ENCODE measurements around the gene RTL9.

RTL9 gene

GRCh38 chrX:110396735-110397134 is 38.1 kb downstream of the RTL9 start:
- H3K4me3 ChIP-seq (ENCODE audit: low read depth in 1 of 2, low read length in 2 of 2) = no peak overlapping the region
- H3K79me2 ChIP-seq (ENCODE audit: insufficient read depth, low read length) = no peaks in the 10 kb centered on the region
- no peak overlapping the region for H2AFZ ChIP-seq (ENCODE audit: low read depth, low read length)
- no peaks in the 10 kb centered on the region for H3K9me3 ChIP-seq (ENCODE audit: insufficient read depth, low read length, severe bottlenecking)
- H3K4me1 ChIP-seq (ENCODE audit: insufficient read depth, low read length) = no peaks in the 10 kb centered on the region
- ATAC-seq (ENCODE audit: insufficient read depth, low read depth) = no peak
- H4K20me1 ChIP-seq (ENCODE audit: insufficient read depth, low read length) = no peaks in the 10 kb centered on the region
- H3K27me3 ChIP-seq (ENCODE audit: insufficient read depth, low read length, poor library complexity) = no peaks in the 10 kb centered on the region
- no peak for DNase-seq
- H3K9ac ChIP-seq (ENCODE audit: low read depth, low read length) = no peak overlapping the region
- H3K27ac ChIP-seq (ENCODE audit: low read length) = no peak overlapping the region
- TF ChIP-seq EZH2 (IDR thresholded peaks at IDR 0.05; ENCODE audit: borderline replicate concordance, low read depth, low read length, severe bottlenecking) (no peak), CTCF (IDR thresholded peaks at IDR 0.05; ENCODE audit: borderline replicate concordance, extremely low read depth, low read length, poor library complexity, severe bottlenecking) (no peak)
- no peaks in the 10 kb centered on the region for H3K36me3 ChIP-seq (ENCODE audit: insufficient read depth, low read length)
- H3K4me2 ChIP-seq (ENCODE audit: insufficient read depth, low read length) = no peak overlapping the region

GRCh38 chrX:110397339-110397738 is 38.7 kb downstream of the RTL9 start:
- ATAC-seq (ENCODE audit: insufficient read depth, low read depth) = no peak
- no peak overlapping the region for H3K27ac ChIP-seq (ENCODE audit: low read length)

GRCh38 chrX:110397904-110398303 is 39.3 kb downstream of the RTL9 start:
- no peak for TF ChIP-seq EZH2 (IDR thresholded peaks at IDR 0.05; ENCODE audit: borderline replicate concordance, low read depth, low read length, severe bottlenecking)
- TF ChIP-seq CTCF (IDR thresholded peaks at IDR 0.05; ENCODE audit: borderline replicate concordance, extremely low read depth, low read length, poor library complexity, severe bottlenecking) = no peak
- H4K20me1 ChIP-seq (ENCODE audit: insufficient read depth, low read length) = no peaks in the 10 kb centered on the region
- H3K4me3 ChIP-seq (ENCODE audit: low read depth in 1 of 2, low read length in 2 of 2) = no peak overlapping the region
- no peak overlapping the region for H3K27ac ChIP-seq (ENCODE audit: low read length)
- H2AFZ ChIP-seq (ENCODE audit: low read depth, low read length) = no peak overlapping the region
- H3K79me2 ChIP-seq (ENCODE audit: insufficient read depth, low read length) = no peaks in the 10 kb centered on the region
- H3K9ac ChIP-seq (ENCODE audit: low read depth, low read length) = no peak overlapping the region
- H3K27me3 ChIP-seq (ENCODE audit: insufficient read depth, low read length, poor library complexity) = no peaks in the 10 kb centered on the region
- ATAC-seq (ENCODE audit: insufficient read depth, low read depth) = no peak
- no peak overlapping the region for H3K4me2 ChIP-seq (ENCODE audit: insufficient read depth, low read length)
- H3K9me3 ChIP-seq (ENCODE audit: insufficient read depth, low read length, severe bottlenecking) = no peaks in the 10 kb centered on the region
- H3K36me3 ChIP-seq (ENCODE audit: insufficient read depth, low read length) = no peaks in the 10 kb centered on the region
- no peaks in the 10 kb centered on the region for H3K4me1 ChIP-seq (ENCODE audit: insufficient read depth, low read length)
- DNase-seq = no peak

More at GRCh38 chrX:110397339-110397738, 38.7 kb downstream of the RTL9 start:
- no peak overlapping the region for H3K4me3 ChIP-seq (ENCODE audit: low read depth in 1 of 2, low read length in 2 of 2)
- no peak overlapping the region for H2AFZ ChIP-seq (ENCODE audit: low read depth, low read length)
- H3K79me2 ChIP-seq (ENCODE audit: insufficient read depth, low read length) = no peaks in the 10 kb centered on the region
- no peaks in the 10 kb centered on the region for H3K4me1 ChIP-seq (ENCODE audit: insufficient read depth, low read length)
- no peak overlapping the region for H3K4me2 ChIP-seq (ENCODE audit: insufficient read depth, low read length)
- no peak for DNase-seq
- no peak for TF ChIP-seq EZH2 (IDR thresholded peaks at IDR 0.05; ENCODE audit: borderline replicate concordance, low read depth, low read length, severe bottlenecking)
- TF ChIP-seq CTCF (IDR thresholded peaks at IDR 0.05; ENCODE audit: borderline replicate concordance, extremely low read depth, low read length, poor library complexity, severe bottlenecking) = no peak
- no peaks in the 10 kb centered on the region for H3K27me3 ChIP-seq (ENCODE audit: insufficient read depth, low read length, poor library complexity)
- no peak overlapping the region for H3K9ac ChIP-seq (ENCODE audit: low read depth, low read length)
- H4K20me1 ChIP-seq (ENCODE audit: insufficient read depth, low read length) = no peaks in the 10 kb centered on the region
- H3K9me3 ChIP-seq (ENCODE audit: insufficient read depth, low read length, severe bottlenecking) = no peaks in the 10 kb centered on the region
- no peaks in the 10 kb centered on the region for H3K36me3 ChIP-seq (ENCODE audit: insufficient read depth, low read length)

- no peaks in the 10 kb centered on the region for H3K27me3 ChIP-seq (ENCODE audit: insufficient read depth, low read length, poor library complexity)
- no peaks in the 10 kb centered on the region for H3K9me3 ChIP-seq (ENCODE audit: insufficient read depth, low read length, severe bottlenecking)
- H3K4me2 ChIP-seq (ENCODE audit: insufficient read depth, low read length) = no peak overlapping the region
- H3K4me3 ChIP-seq (ENCODE audit: low read depth in 1 of 2, low read length in 2 of 2) = no peak overlapping the region
- DNase-seq (no peak), ATAC-seq (ENCODE audit: insufficient read depth, low read depth) (no peak)
- no peak overlapping the region for H3K27ac ChIP-seq (ENCODE audit: low read length)
- H2AFZ ChIP-seq (ENCODE audit: low read depth, low read length) = no peak overlapping the region
- TF ChIP-seq EZH2 (IDR thresholded peaks at IDR 0.05; ENCODE audit: borderline replicate concordance, low read depth, low read length, severe bottlenecking) (no peak), CTCF (IDR thresholded peaks at IDR 0.05; ENCODE audit: borderline replicate concordance, extremely low read depth, low read length, poor library complexity, severe bottlenecking) (no peak)
- H4K20me1 ChIP-seq (ENCODE audit: insufficient read depth, low read length) = no peaks in the 10 kb centered on the region
- H3K9ac ChIP-seq (ENCODE audit: low read depth, low read length) = no peak overlapping the region
- H3K36me3 ChIP-seq (ENCODE audit: insufficient read depth, low read length) = no peaks in the 10 kb centered on the region
- H3K79me2 ChIP-seq (ENCODE audit: insufficient read depth, low read length) = no peaks in the 10 kb centered on the region
- H3K4me1 ChIP-seq (ENCODE audit: insufficient read depth, low read length) = no peaks in the 10 kb centered on the region
Observed at GRCh38 chrX:110399497-110399896, 40.8 kb downstream of the RTL9 start.

Measured in DND-41 (cell line).